Neuronal stem cell (in vitro differentiated cells): ENCODE data around the gene CMIP.

Source experiments
- DNase-seq: peaks from one replicate; pipeline ENCODE4 v3.0.0-alpha.2; 2013; ENCODE audit warnings: low spot score
- H2AFZ ChIP-seq: one replicate; pipeline ENCODE4 v1.6.1; 2013; ENCODE audit warnings: mild to moderate bottlenecking, low read length, inconsistent platforms
- H2AK5ac ChIP-seq: 2 replicates; pipeline ENCODE4 v1.6.1; 2013; ENCODE audit warnings: low read depth, mild to moderate bottlenecking, inconsistent platforms, low read length, moderate library complexity, mixed read lengths
- H2BK120ac ChIP-seq: 2 replicates; pipeline ENCODE4 v1.6.1; 2013; ENCODE audit warnings: low read depth, mild to moderate bottlenecking, inconsistent platforms, low read length, moderate library complexity, mixed read lengths
- H2BK12ac ChIP-seq: one replicate; pipeline ENCODE4 v1.6.1; 2013; ENCODE audit warnings: low read length, inconsistent platforms
- H2BK15ac ChIP-seq: 2 replicates; pipeline ENCODE4 v1.6.1; 2013; ENCODE audit warnings: mild to moderate bottlenecking, low read length, inconsistent platforms, mixed read lengths
- H2BK5ac ChIP-seq: one replicate; pipeline ENCODE4 v1.6.1; 2013; ENCODE audit warnings: inconsistent platforms, mild to moderate bottlenecking, low read length, moderate library complexity
- H3K14ac ChIP-seq: one replicate; pipeline ENCODE4 v1.6.1; 2013; ENCODE audit warnings: low read length, inconsistent platforms
- H3K18ac ChIP-seq: 2 replicates; pipeline ENCODE4 v1.6.1; 2013; ENCODE audit warnings: low read length, inconsistent platforms
- H3K23ac ChIP-seq: 2 replicates; pipeline ENCODE4 v1.6.1; 2013; ENCODE audit warnings: low read depth, mild to moderate bottlenecking, mixed read lengths, low read length, inconsistent platforms; ENCODE audit not compliant: poor library complexity
- H3K27ac ChIP-seq: replicated peaks from 3 replicates; pipeline ENCODE4 v1.5.1; 2013; ENCODE audit warnings: low read length, inconsistent platforms
- H3K27me3 ChIP-seq, 3 experiments: 2 replicates each; pipeline ENCODE4 v1.6.1; 2013; ENCODE audit warnings: low read length in 3 of 3, mild to moderate bottlenecking in 2 of 3, inconsistent platforms in 1 of 3, low read depth in 1 of 3, mixed read lengths in 1 of 3, moderate library complexity in 1 of 3; ENCODE audit not compliant: control insufficient read depth in 3 of 3, insufficient read depth in 3 of 3
- H3K36me3 ChIP-seq, 2 donors: replicated peaks in 1 of 2; 2 replicates each; pipeline ENCODE4 v1.6.1; 2013; ENCODE audit warnings: low read length in 2 of 2; ENCODE audit not compliant: control insufficient read depth in 2 of 2, insufficient read depth in 2 of 2
- H3K4ac ChIP-seq: 2 replicates; pipeline ENCODE4 v1.6.1; 2013; ENCODE audit warnings: inconsistent platforms, mild to moderate bottlenecking, low read length, moderate library complexity
- H3K4me1 ChIP-seq, 2 donors: 1 replicate in 1 of 2; 2 replicates in 1 of 2; pipeline ENCODE4 v1.6.1; 2013; ENCODE audit warnings: low read length in 2 of 2, low read depth in 1 of 2; ENCODE audit not compliant: control insufficient read depth in 2 of 2, insufficient read depth in 1 of 2
- H3K4me2 ChIP-seq: one replicate; pipeline ENCODE4 v1.6.1; 2013; ENCODE audit warnings: mild to moderate bottlenecking, low read length, inconsistent platforms; ENCODE audit not compliant: insufficient read depth, poor library complexity, severe bottlenecking
- H3K4me3 ChIP-seq, 2 donors: 2 replicates each; pipeline ENCODE4 v1.5.1; 2013; ENCODE audit warnings: low read length in 2 of 2, mild to moderate bottlenecking in 2 of 2, inconsistent platforms in 1 of 2, moderate library complexity in 1 of 2
- H3K79me1 ChIP-seq: one replicate; pipeline ENCODE4 v1.6.1; 2013; ENCODE audit warnings: low read depth, mild to moderate bottlenecking, inconsistent platforms, low read length, moderate library complexity
- H3K9ac ChIP-seq: one replicate; pipeline ENCODE4 v1.6.1; 2013; ENCODE audit warnings: mild to moderate bottlenecking, low read depth, low read length, inconsistent platforms; ENCODE audit not compliant: poor library complexity
- H3K9me3 ChIP-seq, 2 donors: replicated peaks in 1 of 2; 2 replicates each; pipeline versions ENCODE3 to v1.6.1; 2013; ENCODE audit warnings: low read length in 2 of 2, mild to moderate bottlenecking in 2 of 2, inconsistent platforms in 1 of 2, low read depth in 1 of 2, mixed read lengths in 1 of 2, moderate library complexity in 1 of 2; ENCODE audit not compliant: control insufficient read depth in 2 of 2, insufficient read depth in 1 of 2
- H4K8ac ChIP-seq: one replicate; pipeline ENCODE4 v1.6.1; 2013; ENCODE audit warnings: low read depth, mild to moderate bottlenecking, inconsistent platforms, low read length, moderate library complexity
- H4K91ac ChIP-seq: one replicate; pipeline ENCODE4 v1.6.1; 2013; ENCODE audit warnings: low read length, low read depth, mild to moderate bottlenecking, inconsistent platforms; ENCODE audit not compliant: poor library complexity
- WGBS, 2 donors: extraction: QIAGEN DNeasy Blood & Tissue Kit; methylation state at CpG; one replicate each; pipeline ENCODE4 v1.1.7; 2013; ENCODE audit warnings: missing lambda C conversion rate in 2 of 2, mixed read lengths in 1 of 2; ENCODE audit not compliant: insufficient read length in 2 of 2, insufficient replicate concordance in 1 of 2; ENCODE audit errors: extremely low coverage in 2 of 2; 5-methylcytosine and 5-hydroxymethylcytosine counted together

Gene CMIP

GRCh38 chr16:81586977-81587625 lies 142.5 kb downstream of the CMIP start:
- H4K91ac ChIP-seq = no peak overlapping the region
- no peak overlapping the region for H2BK15ac ChIP-seq
- no peak overlapping the region for H3K4me3 ChIP-seq
- peaks cover 8% of the 10 kb centered on the region for H3K79me1 ChIP-seq
- H4K8ac ChIP-seq = no peak overlapping the region
- H2BK12ac ChIP-seq = no peak overlapping the region
- no peak overlapping the region for H3K4ac ChIP-seq
- H3K9ac ChIP-seq = no peak overlapping the region
- no peak overlapping the region for H2AK5ac ChIP-seq
- peaks cover 0 to 3% of the 10 kb centered on the region in 2 donors for H3K36me3 ChIP-seq
- H3K4me2 ChIP-seq = no peak overlapping the region
- no peaks in the 10 kb centered on the region for H3K27me3 ChIP-seq
- no peak overlapping the region for H3K23ac ChIP-seq
- H3K4me1 ChIP-seq = peaks cover 6 to 10% of the 10 kb centered on the region in 2 donors
- DNase-seq = no peak
- H3K27ac ChIP-seq = no peak overlapping the region
- H3K14ac ChIP-seq = no peak overlapping the region
- H3K9me3 ChIP-seq = no peaks in the 10 kb centered on the region
- H3K18ac ChIP-seq = no peak overlapping the region
- WGBS, 2 donors = no CpG with 5 or more reads among the region's 11 CpGs
- H2BK120ac ChIP-seq = no peak overlapping the region
- H2BK5ac ChIP-seq = no peak overlapping the region
- no peak overlapping the region for H2AFZ ChIP-seq

- Histone ChIP-seq H2AFZ (no peak overlapping the region), H3K27me3 (no peaks in the 10 kb centered on the region), H4K91ac (no peak overlapping the region), H3K79me1 (peaks cover 10% of the 10 kb centered on the region), H2BK15ac (no peak overlapping the region), H2BK5ac (no peak overlapping the region), H3K18ac (peak overlapping the region; percentile 20), H2BK12ac (no peak overlapping the region), H2BK120ac (no peak overlapping the region), H3K9ac (no peak overlapping the region), H3K23ac (peak overlapping the region; percentile 10), H4K8ac (no peak overlapping the region), H3K9me3 (no peaks in the 10 kb centered on the region), H3K36me3 (peaks cover 0 to 3% of the 10 kb centered on the region in 2 donors), H3K27ac (no peak overlapping the region), H3K4me3 (no peak overlapping the region), H3K4me1 (peaks cover 4 to 7% of the 10 kb centered on the region in 2 donors), H3K4ac (no peak overlapping the region), H3K4me2 (no peak overlapping the region), H2AK5ac (no peak overlapping the region), H3K14ac (no peak overlapping the region)
- no CpG with 5 or more reads among the region's 12 CpGs for WGBS, 2 donors
- no peak for DNase-seq
Observed at GRCh38 chr16:81587626-81588160, 143.1 kb downstream of the CMIP start.

- Histone ChIP-seq H4K8ac (no peak overlapping the region), H3K4ac (no peak overlapping the region), H3K4me3 (no peak overlapping the region), H3K4me1 (peaks cover 0 to 2% of the 10 kb centered on the region in 2 donors), H3K27ac (no peak overlapping the region), H2BK15ac (no peak overlapping the region), H3K4me2 (no peak overlapping the region), H3K9ac (no peak overlapping the region), H2BK5ac (no peak overlapping the region), H3K14ac (no peak overlapping the region), H3K18ac (no peak overlapping the region), H3K36me3 (peaks cover 0 to 3% of the 10 kb centered on the region in 2 donors), H3K23ac (no peak overlapping the region), H2AFZ (no peak overlapping the region), H4K91ac (no peak overlapping the region), H2BK120ac (no peak overlapping the region), H2AK5ac (no peak overlapping the region), H3K79me1 (peaks cover 11% of the 10 kb centered on the region), H3K9me3 (no peaks in the 10 kb centered on the region), H3K27me3 (no peaks in the 10 kb centered on the region), H2BK12ac (no peak overlapping the region)
- no peak for DNase-seq
- no CpG with 5 or more reads among the region's 17 CpGs for WGBS, 2 donors
Observed at GRCh38 chr16:81588326-81589081, 143.9 kb downstream of the CMIP start.

- no peak overlapping the region for H3K4me2 ChIP-seq
- peaks cover 11% of the 10 kb centered on the region for H3K79me1 ChIP-seq
- no peak overlapping the region for H3K23ac ChIP-seq
- H3K27ac ChIP-seq = no peak overlapping the region
- no peak overlapping the region for H2BK12ac ChIP-seq
- no peak overlapping the region for H3K18ac ChIP-seq
- no peak overlapping the region for H3K4me3 ChIP-seq
- H3K4ac ChIP-seq = no peak overlapping the region
- no peak overlapping the region for H3K14ac ChIP-seq
- H3K9ac ChIP-seq = no peak overlapping the region
- H2AFZ ChIP-seq = no peak overlapping the region
- no peak overlapping the region for H4K91ac ChIP-seq
- H2BK15ac ChIP-seq = no peak overlapping the region
- no peak overlapping the region for H2BK120ac ChIP-seq
- H2BK5ac ChIP-seq = no peak overlapping the region
- no peaks in the 10 kb centered on the region for H3K27me3 ChIP-seq
- no peak overlapping the region for H4K8ac ChIP-seq
- H3K9me3 ChIP-seq = no peaks in the 10 kb centered on the region
- WGBS, 2 donors = 100% methylated on average over 1 of the region's 13 CpGs; no CpG with 5 or more reads in 1 of the 2 donors
- no peak for DNase-seq
- H2AK5ac ChIP-seq = no peak overlapping the region
- peaks cover 0 to 3% of the 10 kb centered on the region in 2 donors for H3K36me3 ChIP-seq
- peaks cover 0 to 2% of the 10 kb centered on the region in 2 donors for H3K4me1 ChIP-seq
Observed at GRCh38 chr16:81589975-81590650, 145.5 kb downstream of the CMIP start.
